Fibroblast of peridontal ligament (primary cell): Measurements from ENCODE around the gene COMMD8.
"Not testable (repeated sequence)": the region's sequence is repeated elsewhere in the genome, so short reads cannot be mapped to it uniquely, and the experiment has no call there.

Source experiments
- DNase-seq: peaks from one replicate; pipeline ENCODE4 v3.0.0-alpha.2; 2010; ENCODE audit errors: extremely low read depth

Gene COMMD8

GRCh38 chr4:47463235-47463956 is at the start of gene COMMD8:
Gene COMMD8, minus strand, starts transcription at chr4:47463702. Its CDS starts 51 bp downstream, at chr4:47463651.
- DNase-seq: peak; percentile 95

- peak; percentile 65 for DNase-seq
These were observed 47.1 kb upstream of the COMMD8 start for GRCh38 chr4:47510506-47511143.

GRCh38 chr4:47505666-47506065 is 42.2 kb upstream of the COMMD8 start:
- peak; percentile 84 for DNase-seq

GRCh38 chr4:47505147-47505546 is 41.6 kb upstream of the COMMD8 start:
- no peak for DNase-seq

GRCh38 chr4:47500776-47501175 is 37.3 kb upstream of the COMMD8 start:
- DNase-seq: no peak

GRCh38 chr4:47499700-47500099 is 36.2 kb upstream of the COMMD8 start:
- DNase-seq: no peak

GRCh38 chr4:47498899-47499298 is 35.4 kb upstream of the COMMD8 start:
- no peak for DNase-seq

- no peak for DNase-seq
These were observed 30.6 kb upstream of the COMMD8 start for GRCh38 chr4:47494124-47494430.

GRCh38 chr4:47493238-47494123 is 30.0 kb upstream of the COMMD8 start:
- DNase-seq: no peak

GRCh38 chr4:47490550-47490949 is 27.0 kb upstream of the COMMD8 start:
- DNase-seq: no peak

GRCh38 chr4:47488706-47489105 is 25.2 kb upstream of the COMMD8 start:
- DNase-seq: no peak

- not testable (repeated sequence) for DNase-seq
These were observed 23.2 kb upstream of the COMMD8 start for GRCh38 chr4:47486727-47487126.

- peak; percentile 48 for DNase-seq
These were observed 22.8 kb upstream of the COMMD8 start for GRCh38 chr4:47486231-47486673.

GRCh38 chr4:47485768-47486167 is 22.3 kb upstream of the COMMD8 start:
- DNase-seq: no peak

GRCh38 chr4:47485047-47485692 is 21.7 kb upstream of the COMMD8 start, which contains the start of gene ATP10D:
Gene ATP10D, plus strand, starts transcription at chr4:47485275. Its CDS starts 27,266 bp downstream, at chr4:47512541.
- peak; percentile 89 for DNase-seq

- no peak for DNase-seq
These were observed 20.7 kb upstream of the COMMD8 start for GRCh38 chr4:47484168-47484567.

GRCh38 chr4:47483745-47484144 is 20.2 kb upstream of the COMMD8 start:
- DNase-seq: peak; percentile 45

GRCh38 chr4:47482326-47482725 is 18.8 kb upstream of the COMMD8 start:
- peak; percentile 71 for DNase-seq

- DNase-seq: no peak
These were observed 15.3 kb upstream of the COMMD8 start for GRCh38 chr4:47478804-47479203.

GRCh38 chr4:47475411-47475810 is 11.9 kb upstream of the COMMD8 start:
- no peak for DNase-seq

- no peak for DNase-seq
These were observed 11.3 kb upstream of the COMMD8 start for GRCh38 chr4:47474799-47475198.
